GM12801 (cell line): ENCODE data around the gene GPRC6A.

Experiments
- TF ChIP-seq, protein P1 (sequence below): IDR thresholded peaks from one replicate; pipeline ENCODE4 v1.5.1; 2011; ENCODE audit warnings: control low read depth; ENCODE audit not compliant: insufficient read length; ENCODE audit errors: extremely low read depth

The GPRC6A gene

DNA sequence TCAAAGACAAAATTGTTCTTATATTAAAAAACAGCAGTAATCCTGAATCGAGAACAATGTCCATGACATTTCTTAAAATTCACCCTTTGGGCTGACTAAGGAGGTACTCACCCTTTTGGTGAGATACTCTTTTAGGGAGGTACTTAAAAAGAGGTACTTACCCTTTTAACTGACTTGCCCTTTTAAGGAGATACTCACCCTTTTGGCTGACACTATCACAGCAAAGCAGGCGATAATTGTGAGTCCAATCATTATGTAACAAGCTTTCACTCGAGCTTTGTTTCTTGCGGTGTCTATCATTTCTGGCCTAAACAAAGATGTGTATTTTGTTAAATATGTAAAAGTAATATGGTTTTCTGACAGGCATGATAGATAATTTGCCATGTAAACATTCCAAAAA is 67.1 kb downstream of the GPRC6A start:
- TF ChIP-seq, protein P1, sequence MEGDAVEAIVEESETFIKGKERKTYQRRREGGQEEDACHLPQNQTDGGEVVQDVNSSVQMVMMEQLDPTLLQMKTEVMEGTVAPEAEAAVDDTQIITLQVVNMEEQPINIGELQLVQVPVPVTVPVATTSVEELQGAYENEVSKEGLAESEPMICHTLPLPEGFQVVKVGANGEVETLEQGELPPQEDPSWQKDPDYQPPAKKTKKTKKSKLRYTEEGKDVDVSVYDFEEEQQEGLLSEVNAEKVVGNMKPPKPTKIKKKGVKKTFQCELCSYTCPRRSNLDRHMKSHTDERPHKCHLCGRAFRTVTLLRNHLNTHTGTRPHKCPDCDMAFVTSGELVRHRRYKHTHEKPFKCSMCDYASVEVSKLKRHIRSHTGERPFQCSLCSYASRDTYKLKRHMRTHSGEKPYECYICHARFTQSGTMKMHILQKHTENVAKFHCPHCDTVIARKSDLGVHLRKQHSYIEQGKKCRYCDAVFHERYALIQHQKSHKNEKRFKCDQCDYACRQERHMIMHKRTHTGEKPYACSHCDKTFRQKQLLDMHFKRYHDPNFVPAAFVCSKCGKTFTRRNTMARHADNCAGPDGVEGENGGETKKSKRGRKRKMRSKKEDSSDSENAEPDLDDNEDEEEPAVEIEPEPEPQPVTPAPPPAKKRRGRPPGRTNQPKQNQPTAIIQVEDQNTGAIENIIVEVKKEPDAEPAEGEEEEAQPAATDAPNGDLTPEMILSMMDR: no peak

DNA sequence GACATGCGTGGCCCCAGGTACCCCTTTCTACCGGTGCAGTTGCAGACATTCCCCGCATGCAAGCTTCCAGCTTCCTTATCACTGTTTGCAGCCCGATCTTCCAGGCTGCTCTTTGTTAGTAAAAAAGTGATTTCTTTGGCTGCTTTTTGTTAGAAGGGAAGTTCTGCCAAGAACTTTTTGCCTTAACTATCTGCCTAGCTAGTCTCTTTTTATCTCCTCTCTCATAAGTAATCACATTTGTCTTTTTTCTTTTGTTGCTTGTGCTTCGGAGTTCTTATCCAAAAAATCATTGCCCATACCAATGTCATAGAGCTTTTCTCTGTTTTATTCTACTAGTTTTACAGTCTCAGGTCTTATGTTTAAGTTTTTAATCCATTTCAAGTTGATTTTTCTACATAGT is 83.7 kb downstream of the GPRC6A start:
- TF ChIP-seq, protein P1: no peak
